DMS79 (cell line): ENCODE measurements around the gene SLC2A9.
"Not testable (repeated sequence)": the region's sequence is repeated elsewhere in the genome, so short reads cannot be mapped to it uniquely, and the experiment has no call there.

ENCODE experiments used
- DNase-seq: peaks from one replicate; lab custom pipeline; 2025; lab: John Stamatoyannopoulos, UW

Gene SLC2A9

GRCh38 chr4:9996319-9997110 is 24.8 kb downstream of the SLC2A9 start:
- no peak for DNase-seq

GRCh38 chr4:9994246-9994847 is 26.9 kb downstream of the SLC2A9 start:
- DNase-seq, result no peak

- no peak for DNase-seq
These were observed 31.2 kb downstream of the SLC2A9 start for GRCh38 chr4:9989918-9990635.

- no peak for DNase-seq
These were observed 32.4 kb downstream of the SLC2A9 start for GRCh38 chr4:9988933-9989332.

GRCh38 chr4:9988363-9988749 is 32.9 kb downstream of the SLC2A9 start:
- DNase-seq, result no peak

- no peak for DNase-seq
These were observed 33.4 kb downstream of the SLC2A9 start for GRCh38 chr4:9987749-9988362.

GRCh38 chr4:9984621-9985020 is 36.7 kb downstream of the SLC2A9 start:
- no peak for DNase-seq

GRCh38 chr4:9983211-9983610 is 38.1 kb downstream of the SLC2A9 start:
- no peak for DNase-seq

- DNase-seq, result not testable (repeated sequence)
These were observed 39.4 kb downstream of the SLC2A9 start for GRCh38 chr4:9981899-9982298.

- no peak for DNase-seq
These were observed 40.4 kb downstream of the SLC2A9 start for GRCh38 chr4:9980898-9981297.

GRCh38 chr4:9979101-9979701 is 42.1 kb downstream of the SLC2A9 start:
- no peak for DNase-seq

- DNase-seq, result no peak
These were observed 43.7 kb downstream of the SLC2A9 start for GRCh38 chr4:9977518-9978031.

GRCh38 chr4:9976781-9977180 is 44.5 kb downstream of the SLC2A9 start:
- no peak for DNase-seq

GRCh38 chr4:9976293-9976692 is 45.0 kb downstream of the SLC2A9 start:
- DNase-seq, result no peak

GRCh38 chr4:9971711-9972110 is 49.6 kb downstream of the SLC2A9 start:
- no peak for DNase-seq

- DNase-seq, result no peak
These were observed 50.8 kb downstream of the SLC2A9 start for GRCh38 chr4:9970399-9971011.

- no peak for DNase-seq
These were observed 51.5 kb downstream of the SLC2A9 start for GRCh38 chr4:9969526-9970398.

- DNase-seq, result no peak
These were observed 52.8 kb downstream of the SLC2A9 start for GRCh38 chr4:9968472-9968871.

GRCh38 chr4:9964879-9965278 is 56.4 kb downstream of the SLC2A9 start:
- DNase-seq, result no peak

GRCh38 chr4:9963328-9963727 is 58.0 kb downstream of the SLC2A9 start:
- DNase-seq, result no peak
